Spleen (tissue), 11 donors: ENCODE results near the gene PSMC1. TPM values are rescaled to one million over a fixed set of nuclear protein-coding genes. Genes with fewer than 3 reads are reported as not detected.

Experiments
- DNase-seq: peaks from one replicate; pipeline ENCODE4 v3.0.0-alpha.2; 2020
- H3K27ac ChIP-seq, 8 donors: fragments of 200-600 bp; sonication (generic) in 7 of 8; 1 replicate in 4 of 8; 2 replicates in 4 of 8; pipeline versions ENCODE4 v1.5.0 to v1.8.0; 2016 to 2021; ENCODE audit warnings: inconsistent platforms in 4 of 8, mild to moderate bottlenecking in 4 of 8, moderate library complexity in 1 of 8
- H3K27me3 ChIP-seq, 7 donors: fragments of 200-600 bp; sonication (generic) in 6 of 7; replicated peaks in 1 of 7; 1 replicate in 4 of 7; 2 replicates in 3 of 7; pipeline versions ENCODE4 v1.5.0 to v1.8.0; 2016 to 2021; ENCODE audit warnings: inconsistent platforms in 3 of 7, mild to moderate bottlenecking in 1 of 7
- H3K36me3 ChIP-seq, 6 donors: fragments of 200-600 bp; sonication (generic) in 5 of 6; 1 replicate in 4 of 6; 2 replicates in 2 of 6; pipeline versions ENCODE4 v1.5.0 to v1.8.0; 2016 to 2021; ENCODE audit warnings: inconsistent platforms in 2 of 6
- H3K4me1 ChIP-seq, 6 donors: fragments of 200-600 bp; sonication (generic) in 5 of 6; 1 replicate in 3 of 6; 2 replicates in 3 of 6; pipeline versions ENCODE4 v1.5.0 to v1.8.0; 2016 to 2021; ENCODE audit warnings: inconsistent platforms in 3 of 6
- H3K4me3 ChIP-seq, 8 donors: fragments of 200-600 bp; sonication (generic) in 7 of 8; 1 replicate in 4 of 8; 2 replicates in 4 of 8; pipeline versions ENCODE4 v1.5.0 to v1.8.0; 2016 to 2021; ENCODE audit warnings: inconsistent platforms in 4 of 8, mild to moderate bottlenecking in 4 of 8, moderate library complexity in 2 of 8
- H3K9me3 ChIP-seq, 8 donors: fragments of 200-600 bp; sonication (generic) in 7 of 8; 1 replicate in 4 of 8; 2 replicates in 4 of 8; pipeline versions ENCODE4 v1.5.0 to v1.8.0; 2016 to 2021; ENCODE audit warnings: inconsistent platforms in 4 of 8
- POLR2A ChIP-seq, 3 donors: fragments of 450-650 bp; IDR thresholded peaks; one replicate each; pipeline ENCODE4 v1.5.1; 2017; ENCODE audit warnings: antibody characterized with exemption in 3 of 3, mild to moderate bottlenecking in 1 of 3
- POLR2AphosphoS5 ChIP-seq, 3 donors: sonication (generic); formaldehyde crosslinking; IDR thresholded peaks; one replicate each; pipeline ENCODE4 v1.5.1; 2017; ENCODE audit warnings: antibody characterized with exemption in 3 of 3
- WGBS, 5 donors: extraction: QIAGEN DNeasy Blood & Tissue Kit in 3 of 5; methylation state at CpG; one replicate each; pipeline versions ENCODE4 v1.1.5 to v1.1.7; 2013 to 2018; 5-methylcytosine and 5-hydroxymethylcytosine counted together
- intact Hi-C: fragments of 100-400 bp; cut with DNase I; formaldehyde crosslinking; loops from one replicate; pipeline ENCODE4 v1.15.0; 2023; ENCODE audit warnings: low total_unique reads
- polyA plus RNA-seq, 3 donors: library from polyadenylated mRNA; stranded (reverse); fragments of 200-250 nt; gene quantifications; one replicate each; pipeline ENCODE4 v1.2.1, GENCODE V29; 2013
- total RNA-seq, 7 donors: library from RNA; depleted of rRNA in 3 of 7; stranded (reverse); fragments of >200 nt in 3 of 7; fragmentation: NEBNext Ultra II Directional in 4 of 7; extraction: Animal tissue kit (Norgen Biotek cat#: 25700) in 4 of 7; gene quantifications; one replicate each; pipeline versions ENCODE4 v1.1.0 to v1.2.1, GENCODE V29; 2016 to 2021
- TF ChIP-seq, protein P1 (sequence below), 11 experiments: fragments of 200-600 bp in 7 of 11; fragments of 450-650 bp in 4 of 11; sonication (generic) in 4 of 11; IDR thresholded peaks in 8 of 11; conservative IDR thresholded peaks in 3 of 11; 1 replicate in 7 of 11; 2 replicates in 4 of 11; pipeline versions ENCODE4 v1.4.0 to v1.8.0; 2016 to 2021; ENCODE audit warnings: antibody characterized with exemption in 11 of 11, inconsistent platforms in 4 of 11, mild to moderate bottlenecking in 1 of 11
- donor health status: healthy with polysubstance abuse.
- donor health status: DM: no; HTN: no; CAD: no; lungs with moderate emphysema.
- donor health status: DM: no; HTN: no; CAD: no.
- donor health status: Bipolar disorder and iron deficiency.
- donor health status: healthy.
- donor health status: DM: no; HTN: no; CAD: no.
- donor health status: DM: yes; HTN: yes; CAD: no.

PSMC1 gene
- total and polyA plus RNA-seq, 10 donors: 70.7 to 104 (median 84.6) TPM

DNA sequence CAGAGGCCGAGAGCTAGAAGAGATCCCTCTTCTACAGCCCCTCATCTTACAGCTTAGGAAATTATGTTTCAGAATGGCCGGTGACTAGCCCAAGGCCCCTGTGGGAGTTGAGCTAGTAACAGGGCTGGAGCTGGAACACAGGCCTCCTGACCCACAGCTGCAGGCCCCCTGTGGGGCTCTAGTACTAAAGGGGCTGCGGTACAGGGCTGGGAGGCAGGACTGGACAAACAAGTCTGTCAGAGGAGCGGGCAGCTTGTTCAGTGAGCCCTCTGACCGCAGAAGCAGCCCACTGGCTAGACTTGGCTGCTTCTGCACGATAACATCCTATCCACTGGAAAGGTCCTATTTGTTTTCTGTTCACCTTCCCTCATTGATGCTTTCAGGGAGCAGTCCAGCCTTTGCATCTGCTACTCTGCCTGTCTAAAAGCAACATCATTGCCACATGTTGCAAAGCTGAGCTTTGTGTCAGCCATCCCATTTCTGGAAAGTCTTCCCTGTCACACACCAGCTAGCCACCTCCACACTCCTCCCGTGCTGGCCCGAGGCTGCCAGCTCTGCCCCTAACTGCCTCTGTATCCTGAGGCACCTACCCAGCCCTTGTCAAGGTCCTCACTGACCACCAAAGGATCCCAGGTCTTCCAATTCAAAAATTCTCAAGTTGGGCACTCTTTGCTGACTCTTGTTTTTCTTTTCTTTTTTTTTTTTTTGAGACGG is 10.2 kb downstream of the PSMC1 start:
- Histone ChIP-seq H3K27me3 (no peaks in the 10 kb centered on the region), H3K36me3 (peaks cover 9 to 100% (median 95%) of the 10 kb centered on the region in 6 donors), H3K4me3 (no peak overlapping the region), H3K4me1 (peaks cover 0 to 5% (median 0%) of the 10 kb centered on the region in 6 donors), H3K9me3 (no peaks in the 10 kb centered on the region), H3K27ac (no peak overlapping the region)
- no peak for TF ChIP-seq POLR2AphosphoS5 (IDR thresholded peaks at IDR 0.05)
- TF ChIP-seq, protein P1, sequence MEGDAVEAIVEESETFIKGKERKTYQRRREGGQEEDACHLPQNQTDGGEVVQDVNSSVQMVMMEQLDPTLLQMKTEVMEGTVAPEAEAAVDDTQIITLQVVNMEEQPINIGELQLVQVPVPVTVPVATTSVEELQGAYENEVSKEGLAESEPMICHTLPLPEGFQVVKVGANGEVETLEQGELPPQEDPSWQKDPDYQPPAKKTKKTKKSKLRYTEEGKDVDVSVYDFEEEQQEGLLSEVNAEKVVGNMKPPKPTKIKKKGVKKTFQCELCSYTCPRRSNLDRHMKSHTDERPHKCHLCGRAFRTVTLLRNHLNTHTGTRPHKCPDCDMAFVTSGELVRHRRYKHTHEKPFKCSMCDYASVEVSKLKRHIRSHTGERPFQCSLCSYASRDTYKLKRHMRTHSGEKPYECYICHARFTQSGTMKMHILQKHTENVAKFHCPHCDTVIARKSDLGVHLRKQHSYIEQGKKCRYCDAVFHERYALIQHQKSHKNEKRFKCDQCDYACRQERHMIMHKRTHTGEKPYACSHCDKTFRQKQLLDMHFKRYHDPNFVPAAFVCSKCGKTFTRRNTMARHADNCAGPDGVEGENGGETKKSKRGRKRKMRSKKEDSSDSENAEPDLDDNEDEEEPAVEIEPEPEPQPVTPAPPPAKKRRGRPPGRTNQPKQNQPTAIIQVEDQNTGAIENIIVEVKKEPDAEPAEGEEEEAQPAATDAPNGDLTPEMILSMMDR (IDR thresholded peaks at IDR 0.05 in 8 of 11, conservative IDR thresholded peaks at IDR 0.05 in 3 of 11): no peak
- TF ChIP-seq POLR2A (IDR thresholded peaks at IDR 0.05): no peak
- intact Hi-C loops: no loop called here
- DNase-seq: no peak
- 94 to 97% (median 97%) methylated on average over 8 to 9 of the region's 9 CpGs for WGBS, 5 donors

- DNase-seq: no peak
- H3K27me3 ChIP-seq: no peaks in the 10 kb centered on the region
- no peaks in the 10 kb centered on the region for H3K9me3 ChIP-seq
- intact Hi-C loops: no loop called here
- H3K4me1 ChIP-seq: peaks cover 0 to 16% (median 8%) of the 10 kb centered on the region in 6 donors
- no peak overlapping the region for H3K4me3 ChIP-seq
- H3K27ac ChIP-seq: no peak overlapping the region
- peaks cover 9 to 99% (median 96%) of the 10 kb centered on the region in 6 donors for H3K36me3 ChIP-seq
- TF ChIP-seq, protein P1 (IDR thresholded peaks at IDR 0.05 in 8 of 11, conservative IDR thresholded peaks at IDR 0.05 in 3 of 11): no peak
- TF ChIP-seq POLR2AphosphoS5 (IDR thresholded peaks at IDR 0.05) (no peak), POLR2A (IDR thresholded peaks at IDR 0.05) (no peak)
- WGBS, 5 donors: 90 to 95% (median 95%) methylated on average over 4 of the region's 4 CpGs
Observed at GRCh38 chr14:90268420-90268819, 12.1 kb downstream of the PSMC1 start.

GRCh38 chr14:90272523-90272922 is 16.2 kb downstream of the PSMC1 start:
- no peak for DNase-seq
- Histone ChIP-seq H3K4me1 (peaks cover 0 to 39% (median 21%) of the 10 kb centered on the region in 6 donors), H3K27ac (peak overlapping the region in 5 of 8 donors; percentile 44 to 76 (median 59)), H3K27me3 (no peaks in the 10 kb centered on the region), H3K36me3 (peaks cover 3 to 97% (median 70%) of the 10 kb centered on the region in 6 donors), H3K9me3 (no peaks in the 10 kb centered on the region), H3K4me3 (no peak overlapping the region)
- intact Hi-C loops: no loop called here
- TF ChIP-seq POLR2AphosphoS5 (IDR thresholded peaks at IDR 0.05) (peak in 2 of 3 donors; percentile 32 to 53), POLR2A (IDR thresholded peaks at IDR 0.05) (no peak)
- TF ChIP-seq, protein P1 (IDR thresholded peaks at IDR 0.05 in 8 of 11, conservative IDR thresholded peaks at IDR 0.05 in 3 of 11): no peak
- 55 to 83% (median 65%) methylated on average over 9 to 10 of the region's 10 CpGs for WGBS, 5 donors

GRCh38 chr14:90273532-90273931 is 17.2 kb downstream of the PSMC1 start:
- no peaks in the 10 kb centered on the region for H3K9me3 ChIP-seq
- TF ChIP-seq POLR2AphosphoS5 (IDR thresholded peaks at IDR 0.05) (no peak), POLR2A (IDR thresholded peaks at IDR 0.05) (no peak)
- TF ChIP-seq, protein P1 (IDR thresholded peaks at IDR 0.05 in 8 of 11, conservative IDR thresholded peaks at IDR 0.05 in 3 of 11): no peak
- H3K4me1 ChIP-seq: peaks cover 0 to 39% (median 21%) of the 10 kb centered on the region in 6 donors
- H3K27me3 ChIP-seq: no peaks in the 10 kb centered on the region
- no peak for DNase-seq
- 59 to 82% (median 79%) methylated on average over 8 of the region's 8 CpGs for WGBS, 5 donors
- H3K36me3 ChIP-seq: peaks cover 3 to 97% (median 70%) of the 10 kb centered on the region in 6 donors
- H3K4me3 ChIP-seq: no peak overlapping the region
- intact Hi-C loops: no loop called here
- H3K27ac ChIP-seq: peak overlapping the region in 4 of 8 donors; percentile 44 to 76 (median 64)
